SIG-M5 (cell line): ENCODE measurements around the gene BAIAP2L1.
A peak's percentile ranks its signal among the peaks of the same experiment; 100 is the strongest.

ENCODE experiments used
- DNase-seq: peaks from one replicate; lab custom pipeline; 2025; lab: John Stamatoyannopoulos, UW

BAIAP2L1 gene

GRCh38 chr7:98293746-98294145 lies 107.1 kb downstream of the BAIAP2L1 start:
- DNase-seq: no peak

GRCh38 chr7:98293265-98293664 lies 107.6 kb downstream of the BAIAP2L1 start:
- no peak for DNase-seq

- DNase-seq: no peak
Observed at GRCh38 chr7:98291717-98292116, 109.2 kb downstream of the BAIAP2L1 start.

DNA sequence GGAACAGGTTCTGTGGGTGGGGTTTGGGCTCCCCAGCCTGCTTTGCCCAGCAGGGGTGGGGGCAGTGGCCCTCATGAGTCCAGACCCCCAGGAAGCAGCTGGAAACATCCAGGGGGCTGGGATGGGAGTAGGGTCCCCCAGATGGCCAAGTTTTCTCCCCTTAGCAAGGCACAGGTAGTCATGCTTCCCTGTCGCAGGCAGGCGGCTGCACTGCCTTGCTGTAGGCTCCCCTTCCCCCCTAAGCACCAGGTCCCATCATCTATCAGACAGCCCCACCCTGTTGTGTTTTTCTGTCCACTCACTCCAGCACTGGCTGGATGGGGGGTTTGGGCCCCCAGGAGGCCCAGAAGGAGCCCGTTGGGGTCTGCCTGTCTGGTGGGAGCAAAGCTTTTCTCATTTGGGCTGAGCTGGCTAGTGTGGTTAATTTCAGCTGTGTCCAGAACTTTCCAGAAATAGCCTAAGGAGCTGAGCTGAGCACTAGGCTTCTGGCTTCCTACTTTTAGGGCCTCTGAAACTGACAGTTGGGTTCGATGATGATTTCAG lies 111.5 kb downstream of the BAIAP2L1 start:
- DNase-seq: no peak

- no peak for DNase-seq
Observed at GRCh38 chr7:98288064-98288823, 112.6 kb downstream of the BAIAP2L1 start.

DNA sequence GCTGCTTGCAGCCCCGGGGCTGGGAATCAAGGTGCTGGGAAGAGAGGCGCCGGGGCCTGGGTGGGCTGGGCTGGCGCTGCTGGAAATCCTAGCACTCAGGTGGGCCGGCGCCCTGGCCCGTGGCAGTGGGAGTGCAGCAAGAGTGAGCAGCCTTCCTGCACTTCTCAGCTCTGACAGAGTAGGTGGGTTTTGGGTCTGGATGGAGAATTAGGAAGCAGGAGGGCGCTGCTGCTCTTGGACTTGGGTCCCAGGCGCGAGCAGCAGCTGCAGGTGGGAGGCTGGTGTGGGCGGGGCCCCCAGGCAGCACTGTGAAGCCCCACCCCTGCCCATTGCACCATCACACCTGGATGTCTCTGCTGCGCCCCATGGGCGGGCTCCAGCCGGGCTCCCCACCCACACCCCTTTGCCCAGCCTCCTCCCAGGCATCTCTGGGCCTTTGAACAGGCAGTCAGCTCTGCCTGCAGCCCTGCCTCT lies 113.4 kb downstream of the BAIAP2L1 start:
- DNase-seq: no peak

- DNase-seq: no peak
Observed at GRCh38 chr7:98286701-98287485, 114.0 kb downstream of the BAIAP2L1 start.

DNA sequence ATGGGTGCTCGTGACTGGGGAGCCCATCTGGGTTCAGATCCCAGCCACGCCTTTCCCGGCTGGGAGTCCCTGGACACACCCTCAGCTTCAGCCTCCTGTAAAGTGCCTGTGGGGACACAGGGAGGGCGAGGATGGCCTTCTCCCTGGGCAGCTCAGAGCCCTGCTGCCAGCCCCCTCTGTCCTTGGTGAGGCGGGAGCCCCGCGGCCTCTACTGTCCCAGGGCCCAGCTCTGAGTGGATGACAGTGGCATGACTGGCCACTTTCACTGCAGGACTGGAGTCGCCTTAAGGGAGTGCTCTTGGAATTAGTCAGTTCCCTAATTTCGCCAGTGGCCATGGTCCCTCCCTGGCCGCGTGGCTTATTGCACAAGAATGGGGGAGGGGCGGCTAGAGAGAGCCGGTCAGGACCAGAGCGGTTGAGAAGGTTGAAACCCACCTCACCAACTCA lies 114.8 kb downstream of the BAIAP2L1 start:
- no peak for DNase-seq

DNA sequence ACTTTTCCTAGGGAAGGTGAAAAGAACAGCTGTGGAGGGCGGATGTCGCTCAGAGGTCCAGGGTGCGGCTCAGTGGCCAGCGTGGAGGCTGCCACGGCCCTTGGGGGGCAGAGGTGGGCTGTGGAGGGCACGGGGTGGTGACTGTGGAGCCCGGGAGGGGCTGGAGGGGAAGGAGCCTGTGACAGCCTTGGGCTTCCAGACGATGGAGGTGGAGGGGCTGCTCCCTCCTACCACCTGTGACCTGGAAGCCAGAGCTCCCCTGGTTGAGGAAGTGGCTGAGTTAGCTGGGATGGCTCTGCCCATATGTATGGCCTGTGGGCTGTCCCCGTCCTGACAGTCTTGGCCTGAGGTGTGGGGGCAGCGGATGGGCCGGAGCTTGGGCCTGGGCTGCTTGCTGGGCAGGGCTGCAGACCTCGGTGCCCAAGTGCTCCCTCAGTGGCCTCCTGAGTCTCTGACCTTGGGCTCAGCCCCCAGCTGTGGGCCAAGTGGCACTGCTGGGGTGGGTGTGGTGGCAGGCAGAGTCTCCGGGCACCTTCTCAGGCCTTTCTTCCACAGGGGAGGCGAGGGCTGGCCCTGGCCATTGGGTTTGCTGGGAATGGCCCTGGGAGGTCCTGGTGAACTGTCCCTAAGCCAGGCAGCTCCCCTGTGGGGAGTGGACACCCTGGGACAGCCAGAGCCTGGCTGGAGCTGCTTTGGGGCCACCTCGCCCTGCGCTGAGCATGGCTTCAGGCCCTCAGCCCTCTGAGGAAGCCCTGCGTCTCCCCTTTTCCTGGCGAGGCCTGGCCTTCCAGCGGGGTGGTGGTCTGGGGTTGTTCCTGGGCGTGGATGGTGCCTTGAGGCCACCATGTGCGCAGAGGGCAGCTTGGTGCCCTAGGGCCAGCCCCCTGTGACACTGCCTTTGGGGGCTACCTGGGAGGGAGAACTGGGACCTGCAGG lies 115.5 kb downstream of the BAIAP2L1 start:
- DNase-seq: no peak

- DNase-seq: no peak
Observed at GRCh38 chr7:98284335-98285036, 116.4 kb downstream of the BAIAP2L1 start.

DNA sequence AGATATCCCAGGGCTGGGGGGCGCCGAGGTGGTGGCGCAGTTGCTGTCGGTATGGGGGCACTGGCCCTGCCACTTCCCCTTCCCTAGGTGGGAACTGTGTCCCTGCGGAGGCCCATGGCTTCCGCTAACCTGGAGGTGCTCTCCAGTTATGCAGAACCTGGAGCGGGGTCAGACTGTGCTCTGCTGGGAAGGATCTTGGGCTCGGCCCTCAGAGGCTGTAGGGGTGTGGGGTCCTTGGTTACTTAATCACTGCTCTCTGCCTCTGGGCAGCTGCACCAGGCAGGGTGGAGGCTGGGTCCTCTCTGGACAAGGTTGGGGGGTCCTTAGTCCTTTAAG lies 117.0 kb downstream of the BAIAP2L1 start:
- no peak for DNase-seq

DNA sequence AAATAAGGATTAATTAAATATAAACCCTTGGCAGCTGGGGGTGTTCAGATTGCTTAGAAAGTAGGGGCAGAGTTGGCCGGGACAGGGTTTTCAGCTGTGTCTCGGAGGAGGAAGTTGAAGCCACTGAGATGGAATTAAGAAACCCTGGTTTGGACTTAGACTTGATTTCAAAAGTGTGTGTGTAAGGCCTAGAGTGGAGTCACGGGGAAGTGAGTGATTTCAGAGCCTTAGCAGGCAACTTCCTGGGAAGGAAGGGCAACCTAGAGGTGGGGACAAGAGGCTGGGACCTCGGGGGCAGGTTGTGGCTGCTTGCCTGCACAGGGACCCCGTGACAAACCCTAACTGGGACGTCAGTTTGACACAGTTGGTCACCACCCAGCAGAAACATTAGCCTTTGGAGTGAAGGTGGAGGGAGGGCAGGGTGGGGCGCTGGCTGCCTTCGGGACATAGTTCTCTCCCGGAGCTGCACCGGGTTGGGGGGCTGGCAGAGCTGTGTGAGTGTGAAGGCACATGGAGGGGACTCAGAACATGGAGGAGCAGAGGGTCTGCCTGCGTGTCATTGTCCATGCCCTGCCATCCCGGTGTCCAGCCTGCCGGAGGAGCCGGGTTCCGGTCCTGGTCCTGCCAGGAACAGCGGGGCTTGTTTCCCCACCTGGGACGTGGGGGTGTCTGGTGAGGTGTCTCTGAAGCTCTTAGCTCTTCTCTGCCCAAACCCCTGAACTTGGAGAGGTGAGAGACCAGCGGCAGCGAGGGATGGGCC lies 117.6 kb downstream of the BAIAP2L1 start:
- peak; percentile 74 for DNase-seq

- no peak for DNase-seq
Observed at GRCh38 chr7:98282703-98283102, 118.2 kb downstream of the BAIAP2L1 start.

- no peak for DNase-seq
Observed at GRCh38 chr7:98281757-98282606, 118.9 kb downstream of the BAIAP2L1 start.

DNA sequence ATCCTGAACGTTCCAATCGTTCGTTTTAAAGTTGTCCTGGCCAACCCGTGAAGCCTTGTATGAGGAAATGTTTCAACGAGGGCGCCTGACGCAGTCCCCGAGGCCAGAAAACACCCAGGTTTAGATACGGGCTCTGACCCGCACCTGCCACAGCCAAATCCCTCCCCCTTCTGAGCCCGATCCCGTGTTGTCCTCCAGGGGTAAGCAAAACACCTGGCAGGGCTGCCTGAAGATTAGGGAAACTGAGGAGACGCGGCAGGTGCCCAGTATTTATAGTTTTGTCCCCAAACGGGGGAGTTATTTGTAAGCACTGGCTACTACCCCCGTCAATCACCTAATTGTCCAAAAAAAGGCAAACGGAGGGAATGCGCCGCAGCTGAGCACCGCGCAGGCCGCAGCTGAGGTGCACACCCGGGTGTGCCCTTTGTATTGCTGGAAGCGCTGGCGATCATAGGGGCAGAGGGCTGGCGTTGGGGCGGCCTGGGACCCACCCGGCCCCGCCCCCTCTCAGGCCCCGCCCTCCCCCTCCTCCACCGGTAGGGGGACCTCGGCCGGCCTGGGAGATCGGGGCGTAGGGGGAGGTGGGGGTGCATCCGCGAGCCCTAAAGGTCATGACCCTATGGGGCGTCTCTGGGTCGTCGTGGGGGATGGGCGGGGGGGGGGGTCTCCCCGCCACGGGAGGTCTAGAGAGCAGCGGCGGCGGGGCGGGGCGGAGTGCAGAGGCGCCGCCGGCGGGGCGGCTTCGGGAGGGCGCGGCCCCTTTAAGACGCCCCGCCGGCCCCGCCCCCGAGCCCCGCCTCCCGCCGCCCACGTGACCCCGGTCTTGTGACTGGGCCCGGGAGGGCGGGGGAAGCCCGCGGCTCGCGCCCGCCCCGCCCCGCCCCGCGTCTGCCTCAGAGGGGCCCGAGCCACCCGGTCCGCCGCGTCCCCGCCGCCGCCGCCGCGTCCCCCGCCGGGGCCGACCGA lies 119.8 kb downstream of the BAIAP2L1 start, which contains the start of gene BRI3:
Gene BRI3, plus strand, starts transcription at position 896 of the 966 bp plus-strand sequence. CDS start 110 bp downstream, outside the sequence.
- DNase-seq: no peak

- DNase-seq: no peak
Observed at GRCh38 chr7:98280296-98280695, 120.6 kb downstream of the BAIAP2L1 start.

DNA sequence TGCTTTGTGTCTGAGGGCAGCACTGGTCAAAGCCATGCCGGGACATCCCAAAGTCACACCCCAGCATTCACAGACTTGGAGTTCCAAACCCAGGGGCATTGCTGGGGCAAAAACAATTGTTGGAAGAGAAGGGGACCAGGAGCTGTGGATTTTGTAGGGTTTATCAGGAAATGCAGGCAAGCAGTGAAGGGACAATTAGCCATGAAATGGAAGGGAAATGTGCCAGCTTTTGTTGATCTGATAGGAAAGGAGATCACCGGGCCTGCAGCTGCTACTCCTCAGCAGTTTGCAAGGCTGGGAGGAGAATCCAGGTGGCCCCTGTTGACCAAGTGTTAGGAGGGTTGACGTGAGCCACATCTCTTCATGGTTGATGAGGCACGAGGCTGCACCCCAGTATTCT lies 122.0 kb downstream of the BAIAP2L1 start:
- no peak for DNase-seq

DNA sequence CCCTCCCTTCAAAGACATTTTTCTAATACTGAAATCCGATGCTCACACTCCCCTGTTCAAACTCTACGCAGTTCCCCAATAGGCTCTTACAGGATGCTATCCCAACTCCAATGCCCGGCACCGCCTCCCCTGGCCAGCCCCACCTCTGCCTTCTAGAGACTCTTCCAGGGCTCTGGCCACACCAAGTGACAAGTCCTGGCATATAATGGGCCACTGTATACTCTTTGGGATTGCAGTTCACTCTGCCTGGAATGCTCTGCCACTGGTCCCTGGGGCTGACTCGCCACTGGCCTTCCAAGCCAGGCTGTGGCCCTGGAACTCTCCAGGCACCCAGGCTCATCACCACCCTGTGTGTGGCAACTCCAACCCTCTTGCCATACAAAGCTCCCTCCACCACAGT lies 122.5 kb downstream of the BAIAP2L1 start:
- no peak for DNase-seq
